K562 (cell line): ENCODE data around the gene RUFY2. TPM values are rescaled to one million over a fixed set of nuclear protein-coding genes. Genes with fewer than 3 reads are reported as not detected.

ENCODE experiments used
- ARID1B ChIP-seq: fragments of 450-650 bp; IDR thresholded peaks from 2 replicates; pipeline ENCODE4 v1.6.1; 2016; ENCODE audit warnings: antibody characterized with exemption, mild to moderate bottlenecking, inconsistent platforms
- BHLHE40 ChIP-seq: IDR thresholded peaks from 2 replicates; pipeline ENCODE4 v1.6.1; 2011; ENCODE audit warnings: low read length, improper control_type of control experiment
- CC2D1A ChIP-seq: fragments of 450-650 bp; IDR thresholded peaks from 2 replicates; pipeline ENCODE4 v1.6.1; 2017; ENCODE audit warnings: mild to moderate bottlenecking
- CEBPG ChIP-seq, 3 experiments: fragments of 200-800 bp in 1 of 3; sonication (Bioruptor generic) in 1 of 3; sonication (generic) in 1 of 3; formaldehyde crosslinking in 1 of 3; IDR thresholded peaks in 2 of 3; conservative IDR thresholded peaks in 1 of 3; 2 replicates each; pipeline versions ENCODE4 v1.6.1 to v1.8.0; 2016 to 2022; ENCODE audit warnings: missing compliant biosample characterization in 2 of 3, missing genetic modification characterization in 2 of 3, mild to moderate bottlenecking in 1 of 3, missing genetic modification reagents in 1 of 3
- DPF2 ChIP-seq: fragments of 450-650 bp; IDR thresholded peaks from 2 replicates; pipeline ENCODE4 v1.6.1; 2016
- FOXK2 ChIP-seq, 2 experiments: fragments of 450-650 bp; IDR thresholded peaks in 1 of 2; conservative IDR thresholded peaks in 1 of 2; 2 replicates each; pipeline ENCODE4 v1.6.1; 2016; ENCODE audit warnings: low read depth in 2 of 2, mild to moderate bottlenecking in 1 of 2
- MYC ChIP-seq, 2 experiments: fragments of 250-450 bp in 1 of 2; sonication (Bioruptor Pico) in 1 of 2; IDR thresholded peaks; 2 replicates each; pipeline versions ENCODE4 v1.5.1 to v1.6.1; 2012 to 2021; ENCODE audit warnings: low read depth in 2 of 2, borderline replicate concordance in 1 of 2, improper control_type of control experiment in 1 of 2, low read length in 1 of 2, mild to moderate bottlenecking in 1 of 2, moderate library complexity in 1 of 2
- ZNF639 ChIP-seq, 2 experiments: fragments of 200-800 bp in 1 of 2; sonication (Bioruptor generic) in 1 of 2; sonication (generic) in 1 of 2; formaldehyde crosslinking in 1 of 2; IDR thresholded peaks in 1 of 2; conservative IDR thresholded peaks in 1 of 2; 2 replicates each; pipeline versions ENCODE4 v1.5.0 to v1.6.1; 2016 to 2020; ENCODE audit warnings: missing compliant biosample characterization in 1 of 2, missing genetic modification characterization in 1 of 2, missing genetic modification reagents in 1 of 2
- ZNF699 ChIP-seq: fragments of 250-450 bp; sonication (Bioruptor Pico); IDR thresholded peaks from 2 replicates; pipeline ENCODE4 v1.8.0; 2021; ENCODE audit warnings: mild to moderate bottlenecking, moderate library complexity; ENCODE audit not compliant: insufficient replicate concordance
- polyA plus RNA-seq, 8 experiments: library from polyadenylated mRNA; depleted of rRNA in 4 of 8; stranded (reverse) in 5 of 8; unstranded in 3 of 8; fragments of >200 nt; fragmentation: Nextera tagmentation in 2 of 8; fragmentation: Illumina TruSeq in 1 of 8; extraction: Ambion mirVana in 2 of 8; extraction: Trizol in 1 of 8; gene quantifications; 2 replicates each; pipeline versions ENCODE4 v1.2.1 to v1.2.3, GENCODE V29; 2011 to 2014; ENCODE audit warnings: inconsistent platforms in 1 of 8, missing spikeins in 1 of 8
- total RNA-seq, 7 experiments: library from RNA; depleted of rRNA in 6 of 7; stranded (reverse); fragments of >200 nt in 6 of 7; fragmentation: Illumina TruSeq in 2 of 7; extraction: Trizol in 2 of 7; gene quantifications; 2 replicates each; pipeline versions ENCODE4 v1.2.1 to v1.2.3, GENCODE V29; 2011 to 2021; ENCODE audit warnings: low replicate concordance in 1 of 7
- TF ChIP-seq, protein P1 (sequence below): fragments of 450-650 bp; IDR thresholded peaks from 2 replicates; pipeline ENCODE4 v1.6.1; 2017; ENCODE audit warnings: antibody characterized with exemption, mild to moderate bottlenecking
- TF ChIP-seq, protein P2 (sequence below), 2 experiments: fragments of 450-650 bp in 1 of 2; IDR thresholded peaks; 2 replicates each; pipeline ENCODE4 v1.6.1; 2011 to 2017; ENCODE audit warnings: low read depth in 2 of 2, antibody characterized with exemption in 1 of 2, borderline replicate concordance in 1 of 2, low read length in 1 of 2, mild to moderate bottlenecking in 1 of 2, mixed read lengths in 1 of 2; ENCODE audit not compliant: control insufficient read depth in 1 of 2

Gene RUFY2
- total and polyA plus RNA-seq, 9 of the 15 experiments (the other 6 are each of a cell fraction or from before 2014, with no cell fraction given), result 3.7 to 20.1 (median 12.6) TPM

GRCh38 chr10:68327889-68328786 lies 78.9 kb downstream of the RUFY2 start (continued):
- TF ChIP-seq MYC (IDR thresholded peaks at IDR 0.05; ENCODE audit: low read depth, low read length) (0 out of 2 replicates have a peak, but pooled peaks have one; percentile 20), MYC (CRISPR knock-in tag; IDR thresholded peaks at IDR 0.05; ENCODE audit: borderline replicate concordance, low read depth) (no peak), DPF2 (0 out of 2 replicates have a peak, but pooled peaks have one; percentile 36), FOXK2 (conservative IDR thresholded peaks at IDR 0.05 in 1 of 2, IDR thresholded peaks at IDR 0.05 in 1 of 2; ENCODE audit: low read depth in 2 of 2) (peak; percentile 77 to 81), CEBPG (CRISPR knock-in tag; IDR thresholded peaks at IDR 0.05) (no peak), CEBPG (tag; conservative IDR thresholded peaks at IDR 0.05 in 1 of 2, IDR thresholded peaks at IDR 0.05 in 1 of 2) (peak; percentile 47 to 73; a peak in 3 of 4 replicates), ZNF699 (CRISPR knock-in tag) (no peak), CC2D1A (peak; percentile 24; the same call in 1 of the 2 replicates), ARID1B (peak; percentile 28; the same call in 1 of the 2 replicates), ZNF639 (CRISPR knock-in tag; conservative IDR thresholded peaks at IDR 0.05 in 1 of 2, IDR thresholded peaks at IDR 0.05 in 1 of 2) (peak in 1 of 2 experiments; percentile 64; a peak in 2 of 4 replicates), BHLHE40 (peak; percentile 62)
- TF ChIP-seq, protein P1, sequence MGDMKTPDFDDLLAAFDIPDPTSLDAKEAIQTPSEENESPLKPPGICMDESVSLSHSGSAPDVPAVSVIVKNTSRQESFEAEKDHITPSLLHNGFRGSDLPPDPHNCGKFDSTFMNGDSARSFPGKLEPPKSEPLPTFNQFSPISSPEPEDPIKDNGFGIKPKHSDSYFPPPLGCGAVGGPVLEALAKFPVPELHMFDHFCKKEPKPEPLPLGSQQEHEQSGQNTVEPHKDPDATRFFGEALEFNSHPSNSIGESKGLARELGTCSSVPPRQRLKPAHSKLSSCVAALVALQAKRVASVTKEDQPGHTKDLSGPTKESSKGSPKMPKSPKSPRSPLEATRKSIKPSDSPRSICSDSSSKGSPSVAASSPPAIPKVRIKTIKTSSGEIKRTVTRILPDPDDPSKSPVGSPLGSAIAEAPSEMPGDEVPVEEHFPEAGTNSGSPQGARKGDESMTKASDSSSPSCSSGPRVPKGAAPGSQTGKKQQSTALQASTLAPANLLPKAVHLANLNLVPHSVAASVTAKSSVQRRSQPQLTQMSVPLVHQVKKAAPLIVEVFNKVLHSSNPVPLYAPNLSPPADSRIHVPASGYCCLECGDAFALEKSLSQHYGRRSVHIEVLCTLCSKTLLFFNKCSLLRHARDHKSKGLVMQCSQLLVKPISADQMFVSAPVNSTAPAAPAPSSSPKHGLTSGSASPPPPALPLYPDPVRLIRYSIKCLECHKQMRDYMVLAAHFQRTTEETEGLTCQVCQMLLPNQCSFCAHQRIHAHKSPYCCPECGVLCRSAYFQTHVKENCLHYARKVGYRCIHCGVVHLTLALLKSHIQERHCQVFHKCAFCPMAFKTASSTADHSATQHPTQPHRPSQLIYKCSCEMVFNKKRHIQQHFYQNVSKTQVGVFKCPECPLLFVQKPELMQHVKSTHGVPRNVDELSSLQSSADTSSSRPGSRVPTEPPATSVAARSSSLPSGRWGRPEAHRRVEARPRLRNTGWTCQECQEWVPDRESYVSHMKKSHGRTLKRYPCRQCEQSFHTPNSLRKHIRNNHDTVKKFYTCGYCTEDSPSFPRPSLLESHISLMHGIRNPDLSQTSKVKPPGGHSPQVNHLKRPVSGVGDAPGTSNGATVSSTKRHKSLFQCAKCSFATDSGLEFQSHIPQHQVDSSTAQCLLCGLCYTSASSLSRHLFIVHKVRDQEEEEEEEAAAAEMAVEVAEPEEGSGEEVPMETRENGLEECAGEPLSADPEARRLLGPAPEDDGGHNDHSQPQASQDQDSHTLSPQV, result peak; percentile 43; the same call in 1 of the 2 replicates
- TF ChIP-seq, protein P2, sequence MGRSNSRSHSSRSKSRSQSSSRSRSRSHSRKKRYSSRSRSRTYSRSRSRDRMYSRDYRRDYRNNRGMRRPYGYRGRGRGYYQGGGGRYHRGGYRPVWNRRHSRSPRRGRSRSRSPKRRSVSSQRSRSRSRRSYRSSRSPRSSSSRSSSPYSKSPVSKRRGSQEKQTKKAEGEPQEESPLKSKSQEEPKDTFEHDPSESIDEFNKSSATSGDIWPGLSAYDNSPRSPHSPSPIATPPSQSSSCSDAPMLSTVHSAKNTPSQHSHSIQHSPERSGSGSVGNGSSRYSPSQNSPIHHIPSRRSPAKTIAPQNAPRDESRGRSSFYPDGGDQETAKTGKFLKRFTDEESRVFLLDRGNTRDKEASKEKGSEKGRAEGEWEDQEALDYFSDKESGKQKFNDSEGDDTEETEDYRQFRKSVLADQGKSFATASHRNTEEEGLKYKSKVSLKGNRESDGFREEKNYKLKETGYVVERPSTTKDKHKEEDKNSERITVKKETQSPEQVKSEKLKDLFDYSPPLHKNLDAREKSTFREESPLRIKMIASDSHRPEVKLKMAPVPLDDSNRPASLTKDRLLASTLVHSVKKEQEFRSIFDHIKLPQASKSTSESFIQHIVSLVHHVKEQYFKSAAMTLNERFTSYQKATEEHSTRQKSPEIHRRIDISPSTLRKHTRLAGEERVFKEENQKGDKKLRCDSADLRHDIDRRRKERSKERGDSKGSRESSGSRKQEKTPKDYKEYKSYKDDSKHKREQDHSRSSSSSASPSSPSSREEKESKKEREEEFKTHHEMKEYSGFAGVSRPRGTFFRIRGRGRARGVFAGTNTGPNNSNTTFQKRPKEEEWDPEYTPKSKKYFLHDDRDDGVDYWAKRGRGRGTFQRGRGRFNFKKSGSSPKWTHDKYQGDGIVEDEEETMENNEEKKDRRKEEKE (IDR thresholded peaks at IDR 0.05; ENCODE audit: borderline replicate concordance in 1 of 2, control insufficient read depth in 1 of 2, low read depth in 2 of 2, low read length in 1 of 2), result 0 out of 4 replicates have a peak, but pooled peaks of 1 of the 2 experiments have one; percentile 4
